ENCODE measurements around the gene TMBIM4.
"Not testable (repeated sequence)": the region's sequence is repeated elsewhere in the genome, so short reads cannot be mapped to it uniquely, and the experiment has no call there.

Gene TMBIM4, protein sequence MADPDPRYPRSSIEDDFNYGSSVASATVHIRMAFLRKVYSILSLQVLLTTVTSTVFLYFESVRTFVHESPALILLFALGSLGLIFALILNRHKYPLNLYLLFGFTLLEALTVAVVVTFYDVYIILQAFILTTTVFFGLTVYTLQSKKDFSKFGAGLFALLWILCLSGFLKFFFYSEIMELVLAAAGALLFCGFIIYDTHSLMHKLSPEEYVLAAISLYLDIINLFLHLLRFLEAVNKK

DNA sequence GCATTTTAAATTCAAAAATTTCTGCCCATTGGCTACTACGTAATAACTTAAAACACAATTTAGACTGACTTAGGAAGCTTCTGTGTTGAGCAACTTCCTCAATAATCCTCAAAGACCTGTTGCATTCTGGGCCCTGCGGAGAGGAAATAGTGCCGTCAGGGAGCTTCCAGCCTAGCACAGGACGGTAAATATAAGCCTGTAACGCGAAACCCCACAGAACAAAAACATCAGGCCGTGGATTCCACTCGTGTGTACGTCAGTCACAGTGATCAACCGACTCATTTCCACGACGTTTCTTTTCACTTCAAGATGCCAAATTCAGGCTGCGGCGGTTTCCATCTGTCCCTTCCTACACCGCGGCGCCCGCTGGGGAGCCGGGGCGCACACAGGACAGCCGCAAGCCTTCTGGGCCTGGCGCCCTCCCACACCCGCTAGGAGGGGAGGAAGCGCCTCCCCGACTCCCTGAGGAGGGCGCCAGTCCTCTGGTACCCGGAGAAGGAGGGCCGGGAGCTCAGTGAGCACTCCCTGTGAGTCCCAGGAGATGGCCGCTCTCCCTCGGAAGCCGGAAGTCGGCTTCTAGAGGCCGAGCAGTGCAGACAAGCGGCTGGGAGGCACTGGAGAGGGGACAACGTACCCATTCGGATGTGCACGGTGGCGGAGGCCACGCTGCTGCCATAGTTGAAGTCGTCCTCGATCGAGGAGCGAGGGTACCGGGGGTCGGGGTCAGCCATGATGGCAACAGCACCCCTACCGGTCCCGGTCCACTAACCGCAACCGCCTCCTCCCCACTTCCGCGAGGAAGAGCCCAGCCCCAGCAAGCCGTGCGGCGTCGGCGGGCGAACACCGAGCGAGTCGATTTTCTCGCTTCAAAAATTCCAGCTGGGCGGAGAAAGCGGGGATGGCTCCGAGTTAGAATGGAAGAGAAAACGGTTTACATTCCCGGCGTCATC lies at the start of gene TMBIM4:
Gene TMBIM4 (minus strand): TSS at position 776 of the 950 bp plus-strand sequence. CDS start 45 bp downstream, at position 731.
- peak; percentile 87 for DNase-seq (ENCODE audit: low spot score)

DNA sequence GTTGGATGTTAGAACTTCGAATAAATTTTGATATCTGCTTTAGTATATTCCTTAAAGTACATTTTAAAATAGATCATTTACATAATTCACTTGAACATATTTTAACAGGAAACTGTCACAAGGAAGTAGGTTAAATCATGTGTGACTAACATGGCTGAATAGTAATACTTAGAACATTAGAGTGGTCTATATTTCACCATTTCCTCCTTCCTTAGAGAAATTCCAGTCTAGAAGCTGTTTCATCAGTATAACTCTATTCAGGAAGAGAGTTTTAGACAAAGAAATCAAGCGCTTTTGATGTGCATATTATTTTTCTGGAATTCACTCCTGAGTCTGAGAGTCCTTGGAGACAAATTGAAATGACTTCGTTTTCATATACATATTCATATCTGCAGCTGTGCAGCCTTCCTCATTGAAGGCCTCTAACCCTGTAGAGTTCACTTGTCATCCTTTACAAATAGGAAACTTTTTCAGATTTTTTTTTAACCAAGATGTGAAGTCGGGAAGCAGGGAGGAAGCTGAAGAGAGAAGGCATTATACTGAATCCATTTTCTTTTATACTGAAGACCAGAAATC lies 47.6 kb upstream of the TMBIM4 start:
- no peak for DNase-seq (ENCODE audit: low spot score)

DNA sequence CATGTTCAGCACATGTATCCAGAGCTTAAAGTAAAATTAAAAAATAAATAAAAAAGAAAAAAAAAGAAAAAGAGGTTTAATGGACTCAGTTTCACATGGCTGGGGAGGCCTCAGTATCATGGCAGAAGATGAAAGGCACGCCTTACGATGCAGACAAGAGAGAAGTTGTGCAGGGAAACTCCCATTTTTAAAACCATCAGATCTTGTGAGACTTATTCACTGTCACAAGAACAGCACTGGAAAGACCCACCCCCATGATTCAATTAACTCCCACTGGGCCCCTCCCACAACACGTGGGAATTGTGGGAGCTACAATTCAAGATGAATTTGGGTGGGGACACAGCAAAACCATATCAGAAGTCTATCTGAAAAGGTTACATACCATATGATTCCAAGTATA lies 43.2 kb upstream of the TMBIM4 start:
- DNase-seq (ENCODE audit: low spot score), result not testable (repeated sequence)

DNA sequence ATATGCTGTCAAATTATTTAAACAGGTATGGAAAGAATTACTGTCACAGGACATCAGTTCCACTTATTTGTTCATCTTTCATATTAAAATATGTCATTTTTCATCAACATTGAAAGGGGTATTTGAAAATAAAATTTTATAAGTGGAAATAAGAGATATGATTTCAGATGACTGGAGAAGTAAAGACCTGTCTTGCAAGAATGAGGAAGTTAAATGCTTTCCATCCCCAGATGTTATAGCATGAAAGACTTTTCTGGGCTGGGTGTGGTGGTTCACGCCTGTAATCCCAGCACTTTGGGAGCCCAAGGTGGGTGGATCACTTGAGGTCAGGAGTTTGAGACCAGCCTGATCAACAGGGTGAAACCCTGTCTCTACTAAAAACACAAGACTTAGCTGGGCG lies 41.8 kb upstream of the TMBIM4 start:
- DNase-seq (ENCODE audit: low spot score), result not testable (repeated sequence)

DNA sequence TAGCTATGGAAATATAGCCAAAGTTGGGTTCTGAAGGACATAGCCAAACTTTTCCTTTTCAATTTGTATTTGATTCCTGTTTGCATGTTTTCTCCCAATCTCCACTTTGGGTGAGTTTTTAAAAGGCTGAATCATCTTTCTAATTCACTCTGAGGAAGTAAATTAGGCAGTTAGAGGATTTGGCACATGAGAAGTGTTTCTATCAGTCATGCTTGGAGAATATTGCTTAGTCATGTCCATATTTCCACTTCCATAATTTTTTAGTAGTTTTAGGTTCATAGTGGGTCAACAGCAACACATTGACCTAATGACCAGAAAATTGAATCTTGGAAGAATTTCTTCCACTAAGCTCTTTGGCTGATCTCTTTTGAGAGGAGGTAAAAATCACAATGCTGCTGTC lies 41.0 kb upstream of the TMBIM4 start:
- no peak for DNase-seq (ENCODE audit: low spot score)

DNA sequence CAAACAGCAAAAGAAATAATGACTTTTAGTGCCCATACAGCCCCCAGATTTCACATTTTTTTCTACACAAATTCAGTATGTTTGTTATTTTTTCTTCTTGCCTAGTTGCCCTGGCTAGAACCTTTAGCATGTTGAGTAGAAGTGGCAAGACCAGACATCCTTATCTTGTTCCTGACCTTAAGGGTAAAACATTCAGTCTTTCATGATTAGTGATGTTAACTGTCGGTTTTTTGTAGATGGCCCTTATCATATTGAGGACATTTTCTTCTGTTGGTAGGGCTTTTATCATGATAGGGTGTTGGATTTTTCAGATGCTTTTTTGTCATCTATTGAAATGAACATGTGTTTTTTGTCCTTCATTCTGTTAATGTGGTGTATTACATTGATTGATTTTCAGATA lies 36.3 kb upstream of the TMBIM4 start:
- DNase-seq (ENCODE audit: low spot score), result no peak

DNA sequence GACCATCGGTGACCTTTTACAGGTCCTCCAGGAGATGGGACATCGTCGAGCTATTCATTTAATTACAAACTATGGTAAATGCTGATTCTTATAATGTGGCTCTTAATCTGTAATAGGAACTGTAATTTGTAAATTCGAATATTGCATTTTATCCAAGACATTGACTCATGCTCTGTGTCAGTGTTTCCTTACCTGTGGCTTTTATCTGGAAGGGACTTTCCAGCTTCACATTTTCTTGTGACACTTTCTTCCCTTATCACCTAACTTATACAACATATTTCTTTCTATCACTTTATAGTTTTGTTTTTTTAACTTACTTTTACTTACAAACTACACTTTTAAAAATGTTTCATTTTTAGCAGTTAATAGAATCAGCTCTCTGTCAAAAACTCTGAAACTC lies 34.0 kb upstream of the TMBIM4 start:
- peak; percentile 44 for DNase-seq (ENCODE audit: low spot score)

DNA sequence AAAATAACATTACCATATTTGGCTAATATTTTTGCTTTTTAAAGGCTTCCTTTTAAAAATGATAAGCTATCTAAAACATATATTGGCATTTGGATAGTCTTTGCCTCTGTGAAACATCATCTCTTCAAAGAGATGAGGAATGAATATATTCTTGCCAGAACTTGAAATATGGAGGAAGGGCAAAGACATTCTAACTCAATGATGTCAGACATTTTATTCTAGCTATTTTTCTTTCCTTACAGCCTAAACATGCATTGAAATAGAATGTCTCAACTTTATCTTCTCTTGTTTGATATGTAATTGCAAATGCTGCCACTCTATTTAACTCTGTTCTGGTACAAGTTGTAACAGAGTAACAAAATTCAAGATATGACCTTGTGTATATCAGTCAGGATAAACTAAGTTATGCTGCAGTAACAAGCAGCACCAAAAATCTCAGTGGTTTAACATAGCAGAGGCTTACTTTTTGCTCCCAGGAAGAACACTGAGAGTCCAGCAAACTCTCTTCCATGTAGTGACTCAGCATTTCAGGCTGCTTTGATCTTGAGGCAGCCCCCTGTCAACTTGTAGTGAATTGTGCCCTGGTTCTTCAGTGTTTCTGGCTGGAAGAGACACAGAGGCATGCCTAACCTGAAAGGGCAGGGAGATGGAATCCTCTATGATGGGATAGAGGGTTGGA lies 30.2 kb upstream of the TMBIM4 start:
- no peak for DNase-seq (ENCODE audit: low spot score)

DNA sequence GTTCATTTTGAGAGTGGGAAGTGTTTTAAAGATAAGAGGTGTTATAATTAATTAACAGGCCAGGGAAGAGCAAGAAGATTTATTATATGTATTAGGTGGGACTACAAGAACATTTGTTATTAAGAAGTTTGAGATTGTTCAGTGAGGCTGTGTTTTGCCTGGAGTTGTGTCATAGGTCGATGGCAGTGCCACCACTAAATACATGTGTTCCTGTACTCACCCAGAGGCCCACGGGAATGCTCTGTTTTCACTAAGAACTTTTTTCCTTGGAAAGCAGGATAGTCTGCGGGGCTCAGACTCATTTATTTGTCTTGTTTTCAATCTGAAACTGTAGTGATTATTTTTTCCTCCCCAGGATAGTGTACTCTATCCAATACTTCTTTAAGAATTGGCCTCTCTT lies 29.3 kb upstream of the TMBIM4 start:
- no peak for DNase-seq (ENCODE audit: low spot score)

DNA sequence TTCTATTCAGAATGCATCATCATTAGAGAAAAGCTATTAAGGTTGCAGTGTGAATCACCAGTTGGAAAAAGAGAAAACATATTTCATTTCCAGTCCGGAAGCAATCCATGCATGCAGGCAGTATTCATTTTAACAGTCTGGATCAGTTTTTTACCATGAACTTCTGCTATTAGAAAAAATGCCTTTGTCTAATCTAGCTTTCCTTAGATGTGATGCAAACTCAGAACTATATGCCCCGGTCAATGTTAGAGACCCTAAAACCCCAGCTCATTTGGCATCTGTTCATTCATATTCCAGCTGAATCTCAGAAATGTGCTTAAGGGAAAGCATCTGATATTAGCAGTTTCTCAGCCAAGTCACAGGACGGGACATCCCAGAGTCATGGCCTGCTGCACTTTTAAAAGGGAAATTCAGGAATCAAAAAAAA lies 27.7 kb upstream of the TMBIM4 start:
- no peak for DNase-seq (ENCODE audit: low spot score)

DNA sequence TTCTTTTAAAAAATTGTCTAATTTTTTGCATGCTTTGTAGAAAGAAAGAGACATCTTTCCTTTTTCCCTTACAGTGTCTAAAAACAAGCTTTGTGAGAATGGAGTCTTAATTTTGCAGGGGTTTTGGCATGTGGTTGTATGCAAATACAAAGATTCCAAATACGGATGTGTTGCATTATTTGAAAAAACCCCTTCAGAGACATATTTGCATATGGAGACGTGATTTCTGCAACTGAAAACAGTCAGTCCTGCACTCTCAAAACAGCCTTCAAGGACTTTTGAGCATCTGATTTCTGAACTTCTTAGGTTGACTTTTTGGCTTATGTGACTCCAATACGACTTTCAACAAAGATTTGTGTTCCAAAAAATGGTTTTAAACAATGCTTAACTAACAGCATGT lies 27.0 kb upstream of the TMBIM4 start:
- DNase-seq (ENCODE audit: low spot score), result peak; percentile 61

DNA sequence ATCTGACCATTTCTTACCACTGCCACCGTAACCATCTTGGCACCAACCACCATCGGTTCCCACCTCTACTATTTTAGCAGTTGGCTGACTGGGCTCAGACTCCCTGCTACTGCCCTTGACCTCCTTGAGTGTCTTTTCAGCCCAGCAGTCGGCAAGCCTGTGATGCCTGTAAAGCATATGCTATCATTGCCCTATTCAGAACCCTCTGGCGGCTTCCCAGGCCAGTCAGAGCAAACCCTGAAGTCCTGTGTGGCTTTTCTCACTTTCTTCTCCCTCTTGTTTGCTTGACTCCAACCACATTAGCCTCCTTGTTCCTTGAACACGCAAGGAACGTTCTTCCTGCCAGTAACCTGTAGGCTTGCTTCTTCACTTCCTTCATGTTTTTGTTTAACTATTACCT lies 25.4 kb upstream of the TMBIM4 start:
- no peak for DNase-seq (ENCODE audit: low spot score)

DNA sequence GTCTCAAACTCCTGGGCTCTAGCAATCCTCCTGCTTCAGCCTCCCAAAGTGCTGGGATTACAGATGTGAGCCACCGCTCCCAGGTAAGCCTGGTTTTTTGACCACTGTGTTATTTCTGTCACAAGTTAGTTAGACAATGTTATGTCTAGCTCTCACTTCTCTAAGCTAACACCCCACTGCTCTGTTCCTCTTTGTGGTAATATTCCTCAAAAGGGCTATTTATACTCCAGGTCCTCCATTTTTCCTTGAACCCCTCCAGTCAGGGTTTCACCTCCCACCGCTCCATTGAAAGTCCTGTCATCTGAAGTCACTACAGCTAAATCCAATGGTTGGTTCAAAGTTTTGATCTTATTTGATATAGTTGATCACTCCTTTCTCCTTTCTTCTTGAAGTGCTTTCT lies 24.3 kb upstream of the TMBIM4 start:
- no peak for DNase-seq (ENCODE audit: low spot score)

DNA sequence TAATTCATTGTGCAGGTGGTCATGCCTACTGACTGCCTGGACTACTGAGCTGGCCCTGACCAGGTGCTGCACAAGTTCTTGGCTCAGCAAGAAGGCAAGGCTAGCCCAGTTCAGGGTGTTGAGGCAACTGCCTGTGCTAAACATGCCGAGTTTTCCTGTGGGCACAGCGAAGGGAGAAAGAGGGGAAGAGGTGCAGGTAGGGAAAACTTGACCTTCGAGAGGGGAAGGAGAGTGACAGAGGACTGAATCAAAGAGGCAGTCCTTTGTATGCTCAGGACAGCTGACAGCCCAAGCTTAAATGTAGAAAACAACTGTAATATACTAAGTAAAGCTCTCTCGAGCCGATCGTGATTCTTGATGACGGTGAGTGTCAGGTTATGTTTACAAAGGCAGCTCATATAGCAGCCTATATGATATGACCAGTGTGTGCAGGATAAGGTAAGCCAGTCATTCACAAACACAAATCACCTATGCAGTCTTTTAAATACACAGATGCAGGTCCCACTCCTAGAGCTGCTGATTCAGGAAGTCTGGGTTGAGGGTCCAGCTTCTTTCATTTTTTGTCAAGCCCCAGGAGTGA lies 21.8 kb upstream of the TMBIM4 start:
- no peak for DNase-seq (ENCODE audit: low spot score)

DNA sequence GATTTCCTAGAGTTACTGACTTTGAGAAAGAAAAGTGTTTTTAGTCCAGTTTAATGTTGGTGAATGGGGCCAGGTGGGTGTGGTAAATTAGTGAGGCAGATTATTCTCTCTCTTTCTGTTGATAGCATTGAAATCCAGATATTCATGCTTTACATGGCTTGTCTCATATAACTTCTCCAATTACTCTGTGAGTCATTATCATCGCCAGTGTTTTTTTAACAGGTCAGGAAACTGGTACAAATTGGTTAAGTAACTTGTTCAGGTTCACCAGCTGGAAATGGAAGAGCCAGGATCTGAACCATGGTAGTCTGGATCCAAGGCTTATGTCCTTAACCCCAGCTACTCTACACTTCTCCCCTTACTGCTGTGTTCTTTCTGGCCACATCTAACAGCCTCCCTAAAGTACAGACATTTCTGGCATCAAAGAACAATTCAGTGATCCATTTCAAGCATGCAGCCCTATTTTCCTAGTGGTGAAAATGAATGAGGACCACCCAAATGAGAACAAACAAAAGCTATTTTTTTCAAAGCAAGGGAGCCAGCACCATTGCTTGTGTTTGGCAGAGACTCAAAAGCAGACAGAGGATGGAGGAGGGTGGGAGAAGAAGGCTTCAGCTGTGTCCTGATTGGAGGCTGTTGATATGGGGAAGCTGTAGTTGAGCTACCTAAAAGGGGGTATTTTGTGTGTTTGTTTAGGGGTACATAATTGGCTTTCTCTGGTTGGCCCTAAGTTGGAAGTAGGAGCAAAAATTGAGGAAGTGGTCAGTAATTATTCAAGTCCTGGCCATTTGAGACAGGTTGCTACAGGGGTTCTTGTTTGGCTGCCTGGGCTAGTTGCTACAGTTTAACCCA lies 20.9 kb upstream of the TMBIM4 start:
- DNase-seq (ENCODE audit: low spot score), result no peak

DNA sequence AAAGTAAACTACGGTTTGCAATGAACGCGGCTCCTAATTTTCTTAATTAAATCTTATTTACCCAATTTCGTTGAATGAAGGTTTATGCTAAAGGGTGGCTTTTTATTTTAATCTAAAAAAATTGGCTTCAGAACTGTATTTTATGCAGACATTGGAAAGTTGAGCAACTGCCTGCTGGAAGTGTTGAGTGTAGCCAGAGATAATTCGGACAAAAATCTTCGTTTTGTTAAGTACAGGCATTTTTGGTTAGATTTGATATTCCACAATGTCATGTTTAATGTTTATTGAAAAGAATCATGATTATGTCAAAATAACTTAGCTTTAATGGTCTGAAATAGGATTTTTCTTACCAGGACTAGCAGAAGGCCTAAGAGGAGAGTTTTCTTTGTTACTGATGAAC lies 20.1 kb upstream of the TMBIM4 start:
- DNase-seq (ENCODE audit: low spot score), result no peak

DNA sequence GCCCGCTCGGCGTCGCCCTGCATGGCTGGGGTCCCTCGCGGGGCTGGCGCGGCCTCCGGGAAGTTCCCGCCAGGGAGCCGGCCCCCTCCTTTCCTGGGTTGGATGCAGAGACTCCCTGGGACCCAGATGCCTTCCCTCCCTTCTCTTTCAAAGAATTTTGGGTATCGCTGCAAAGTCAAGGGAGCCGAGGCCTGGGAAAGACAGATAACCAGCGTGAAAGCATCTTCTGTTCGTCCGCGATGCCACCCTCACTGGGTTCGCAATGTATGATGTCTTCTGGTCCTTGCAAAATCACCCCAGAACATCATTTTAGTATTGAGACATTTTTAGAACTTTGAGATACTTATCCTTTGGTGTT lies 19.7 kb upstream of the TMBIM4 start:
- DNase-seq (ENCODE audit: low spot score), result no peak

DNA sequence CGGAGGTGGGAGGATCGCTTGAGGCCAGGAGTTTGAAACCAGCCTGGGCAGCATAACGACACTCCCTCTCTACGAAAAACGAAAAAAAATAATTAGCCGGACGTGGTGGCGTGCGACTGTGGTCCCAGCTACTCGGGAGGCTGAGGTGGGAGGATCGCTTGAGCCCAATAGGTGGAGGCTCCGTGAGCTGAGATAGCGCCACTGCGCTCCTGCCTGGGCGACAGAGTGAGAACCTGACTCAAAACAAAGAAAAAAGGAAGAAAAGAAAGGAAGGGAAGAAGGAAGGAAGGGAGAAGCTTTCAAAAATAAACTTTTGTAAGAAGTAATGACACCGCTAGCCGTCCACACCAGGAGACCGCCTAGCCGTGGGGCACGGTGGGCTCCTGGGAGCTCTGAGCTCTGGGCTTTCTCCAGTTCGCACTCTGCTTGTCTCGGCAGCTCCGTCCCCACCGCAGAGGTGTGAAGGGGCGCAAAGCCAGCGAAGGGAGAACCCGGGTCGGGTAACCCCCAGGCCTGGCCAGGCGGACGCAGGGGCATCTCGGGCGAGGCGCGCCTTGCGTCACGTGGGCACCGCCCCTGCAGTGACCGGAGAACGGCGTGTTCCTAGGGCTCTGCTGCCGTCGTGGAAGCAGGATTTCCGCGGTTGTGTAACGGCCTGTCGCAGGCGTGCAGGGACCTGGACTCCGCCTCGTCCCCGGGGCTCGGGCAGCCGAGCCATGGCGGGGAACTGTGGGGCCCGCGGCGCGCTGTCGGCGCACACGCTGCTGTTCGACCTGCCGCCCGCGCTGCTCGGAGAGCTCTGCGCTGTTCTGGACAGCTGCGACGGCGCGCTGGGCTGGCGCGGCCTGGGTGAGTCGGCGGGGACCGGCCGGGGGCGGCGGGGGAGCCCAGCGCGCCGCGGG lies 19.0 kb upstream of the TMBIM4 start, which contains the start of gene IRAK3:
Gene IRAK3 (plus strand): TSS at position 631 of the 902 bp plus-strand sequence. CDS start 86 bp downstream, at position 717.
- peak; percentile 33 for DNase-seq (ENCODE audit: low spot score)

DNA sequence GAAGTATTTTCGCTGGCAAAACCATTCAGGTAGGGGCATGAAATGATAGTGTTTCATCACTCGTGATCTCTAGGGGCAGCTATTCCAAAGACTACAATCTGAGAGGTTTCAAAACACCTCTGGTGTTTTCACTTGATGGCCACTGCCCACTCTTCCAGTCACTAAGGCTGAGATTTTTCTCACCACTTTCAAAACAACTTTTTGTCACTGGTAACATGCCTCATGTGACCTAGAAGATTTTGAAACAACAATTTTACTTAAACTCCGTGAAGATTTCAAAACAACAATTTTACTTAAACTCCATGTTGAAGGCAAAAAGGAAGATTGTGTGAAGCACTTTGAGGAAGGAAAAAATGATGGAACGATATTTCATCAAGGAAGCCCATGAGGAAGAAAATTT lies 18.0 kb upstream of the TMBIM4 start:
- DNase-seq (ENCODE audit: low spot score), result no peak

DNA sequence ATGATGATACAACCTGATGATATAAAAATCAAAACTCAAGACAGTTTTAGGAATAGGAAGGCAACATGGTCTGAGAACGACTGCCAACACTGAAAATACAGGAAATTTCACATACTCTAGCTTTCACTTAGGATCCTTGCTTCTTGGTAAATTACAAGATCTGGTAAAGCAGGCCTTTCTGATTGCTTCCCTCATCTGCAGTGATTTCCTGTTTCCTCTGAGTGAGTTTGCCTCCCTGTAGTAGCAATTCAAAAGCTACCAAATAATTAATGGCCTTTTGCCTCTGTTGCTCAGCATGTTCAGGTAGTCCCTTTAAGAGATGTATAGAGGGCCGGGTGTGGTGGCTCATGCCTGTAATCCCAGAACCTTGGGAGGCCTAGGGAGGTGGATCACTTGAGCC lies 17.2 kb upstream of the TMBIM4 start:
- no peak for DNase-seq (ENCODE audit: low spot score)

Data from activated CD4-positive, alpha-beta T cell treated with anti-CD3 and anti-CD28 coated beads, Interleukin-2, Interleukin-4, amounts not matched to agents 100 ng/mL and 50 ng/mL, durations not matched to agents 16 hours and 8 hours (primary cell).